Fibroblast of lung (primary cell): ENCODE measurements around the gene CDC25B.

Source experiments
- EZH2 ChIP-seq: IDR thresholded peaks from 2 replicates; pipeline ENCODE4 v1.5.1; 2012; ENCODE audit warnings: low read length, control low read depth, mild to moderate bottlenecking; ENCODE audit errors: missing control alignments
- TF ChIP-seq, protein P1 (sequence below), 2 donors: IDR thresholded peaks in 1 of 2; conservative IDR thresholded peaks in 1 of 2; 1 replicate in 1 of 2; 2 replicates in 1 of 2; pipeline ENCODE4 v1.5.1; 2011 to 2012; ENCODE audit warnings: low read length in 2 of 2, control low read depth in 1 of 2, inconsistent platforms in 1 of 2, low read depth in 1 of 2, mild to moderate bottlenecking in 1 of 2

DNA sequence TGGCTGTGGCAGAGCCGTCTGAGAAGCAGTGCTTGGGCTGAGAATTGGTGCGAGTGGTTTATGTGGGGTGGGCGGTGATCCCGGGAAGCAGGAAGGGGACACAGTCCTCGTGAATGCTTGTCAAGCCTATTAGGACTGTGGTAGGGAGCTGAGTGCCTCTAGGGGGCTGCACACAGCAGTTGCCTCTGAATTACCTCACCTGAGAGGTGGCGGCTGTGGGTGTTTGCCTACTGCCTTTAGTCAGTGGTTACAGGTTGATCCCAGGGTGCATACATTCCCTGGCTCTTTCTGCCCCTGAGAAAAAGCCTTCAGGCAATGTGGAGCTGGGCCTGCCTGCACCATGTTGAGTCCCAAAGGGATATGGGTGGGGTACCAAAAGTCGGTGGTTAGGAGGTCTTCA, 29.4 kb downstream of the CDC25B start:
- TF ChIP-seq, protein P1, sequence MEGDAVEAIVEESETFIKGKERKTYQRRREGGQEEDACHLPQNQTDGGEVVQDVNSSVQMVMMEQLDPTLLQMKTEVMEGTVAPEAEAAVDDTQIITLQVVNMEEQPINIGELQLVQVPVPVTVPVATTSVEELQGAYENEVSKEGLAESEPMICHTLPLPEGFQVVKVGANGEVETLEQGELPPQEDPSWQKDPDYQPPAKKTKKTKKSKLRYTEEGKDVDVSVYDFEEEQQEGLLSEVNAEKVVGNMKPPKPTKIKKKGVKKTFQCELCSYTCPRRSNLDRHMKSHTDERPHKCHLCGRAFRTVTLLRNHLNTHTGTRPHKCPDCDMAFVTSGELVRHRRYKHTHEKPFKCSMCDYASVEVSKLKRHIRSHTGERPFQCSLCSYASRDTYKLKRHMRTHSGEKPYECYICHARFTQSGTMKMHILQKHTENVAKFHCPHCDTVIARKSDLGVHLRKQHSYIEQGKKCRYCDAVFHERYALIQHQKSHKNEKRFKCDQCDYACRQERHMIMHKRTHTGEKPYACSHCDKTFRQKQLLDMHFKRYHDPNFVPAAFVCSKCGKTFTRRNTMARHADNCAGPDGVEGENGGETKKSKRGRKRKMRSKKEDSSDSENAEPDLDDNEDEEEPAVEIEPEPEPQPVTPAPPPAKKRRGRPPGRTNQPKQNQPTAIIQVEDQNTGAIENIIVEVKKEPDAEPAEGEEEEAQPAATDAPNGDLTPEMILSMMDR (conservative IDR thresholded peaks at IDR 0.05 in 1 of 2, IDR thresholded peaks at IDR 0.05 in 1 of 2; ENCODE audit: low read depth in 1 of 2, low read length in 2 of 2) = no peak
- TF ChIP-seq EZH2 = no peak
